ENCODE measurements around the gene GARIN1A.
"Not testable (repeated sequence)": the region's sequence is repeated elsewhere in the genome, so short reads cannot be mapped to it uniquely, and the experiment has no call there.

Gene GARIN1A

DNA sequence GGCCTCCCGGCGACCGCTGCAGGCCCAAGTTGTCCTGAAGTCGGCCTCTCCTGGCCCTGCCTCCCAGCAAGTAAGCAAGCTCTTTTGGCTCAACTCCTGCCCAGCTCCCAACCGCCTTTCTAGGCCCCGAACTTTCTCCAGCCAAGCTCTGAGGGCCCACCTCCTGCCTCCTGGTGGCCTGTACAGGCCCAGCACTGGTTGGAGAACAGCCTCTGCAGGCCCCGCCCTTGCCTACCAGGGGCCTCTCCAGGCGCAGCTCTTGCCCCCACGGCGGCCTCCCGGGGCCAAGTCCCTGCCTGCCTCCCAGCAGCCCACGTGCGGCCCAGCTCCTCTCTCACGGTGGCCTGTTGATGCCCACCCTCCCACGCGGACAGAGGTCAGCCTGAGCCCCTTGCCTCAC is 18.9 kb upstream of the GARIN1A start:
- peaks cover 0 to 11% of the 10 kb centered on the region in 2 donors for H3K36me3 ChIP-seq (replicated peaks in 1 of 2; ENCODE audit: control insufficient read depth in 2 of 2, insufficient read depth in 2 of 2, low read length in 2 of 2)
- H2BK120ac ChIP-seq (ENCODE audit: low read depth, low read length); H2AK5ac ChIP-seq (ENCODE audit: low read depth, low read length); DNase-seq (ENCODE audit: low spot score); H3K4me2 ChIP-seq (ENCODE audit: insufficient read depth, low read length, poor library complexity, severe bottlenecking); H2BK12ac ChIP-seq (ENCODE audit: low read length); H3K18ac ChIP-seq (ENCODE audit: low read length); H3K23ac ChIP-seq (ENCODE audit: low read depth, low read length, poor library complexity); H4K91ac ChIP-seq (ENCODE audit: low read depth, low read length, poor library complexity); H3K79me1 ChIP-seq (ENCODE audit: low read depth, low read length); H3K27me3 ChIP-seq (ENCODE audit: control insufficient read depth in 3 of 3, insufficient read depth in 3 of 3, low read depth in 1 of 3, low read length in 3 of 3); H3K4me1 ChIP-seq (ENCODE audit: control insufficient read depth in 2 of 2, insufficient read depth in 1 of 2, low read depth in 1 of 2, low read length in 2 of 2); H3K4me3 ChIP-seq (ENCODE audit: low read length in 2 of 2); H2BK5ac ChIP-seq (ENCODE audit: low read length); H3K4ac ChIP-seq (ENCODE audit: low read length); H2BK15ac ChIP-seq (ENCODE audit: low read length); H4K8ac ChIP-seq (ENCODE audit: low read depth, low read length); H2AFZ ChIP-seq (ENCODE audit: low read length); H3K14ac ChIP-seq (ENCODE audit: low read length); H3K9me3 ChIP-seq (replicated peaks in 1 of 2; ENCODE audit: control insufficient read depth in 2 of 2, insufficient read depth in 1 of 2, low read depth in 1 of 2, low read length in 2 of 2); H3K9ac ChIP-seq (ENCODE audit: low read depth, low read length, poor library complexity); H3K27ac ChIP-seq (replicated peaks; ENCODE audit: low read length): not testable (repeated sequence)
- WGBS, 2 donors (ENCODE audit: extremely low coverage in 2 of 2, insufficient read length in 2 of 2, insufficient replicate concordance in 1 of 2) = no CpG with 5 or more reads among the region's 16 CpGs

DNA sequence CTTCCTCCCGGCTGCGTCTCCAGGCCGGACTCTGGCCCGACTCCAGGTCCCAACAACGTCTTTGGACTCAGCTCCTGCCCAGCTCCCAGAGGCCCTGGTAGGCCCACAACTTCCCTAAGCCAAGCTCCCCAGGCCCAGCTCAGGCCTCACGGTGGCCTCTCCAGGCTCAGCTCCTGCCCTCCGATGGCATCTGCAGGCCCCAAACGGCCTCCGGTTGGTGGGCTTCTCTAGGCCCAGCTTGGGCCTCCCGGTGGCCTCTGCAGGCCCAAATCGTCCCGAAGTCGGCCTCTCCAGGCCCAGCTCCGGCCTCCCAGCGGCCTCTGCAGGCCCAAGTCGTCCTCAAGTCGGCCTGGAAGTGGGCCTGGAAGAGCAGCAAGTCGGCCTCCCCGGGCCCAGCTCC is 18.0 kb upstream of the GARIN1A start:
- H4K91ac ChIP-seq (ENCODE audit: low read depth, low read length, poor library complexity); H3K9ac ChIP-seq (ENCODE audit: low read depth, low read length, poor library complexity); H2AK5ac ChIP-seq (ENCODE audit: low read depth, low read length); H3K4ac ChIP-seq (ENCODE audit: low read length); H3K27ac ChIP-seq (replicated peaks; ENCODE audit: low read length); H2AFZ ChIP-seq (ENCODE audit: low read length); H2BK5ac ChIP-seq (ENCODE audit: low read length); H2BK120ac ChIP-seq (ENCODE audit: low read depth, low read length); H4K8ac ChIP-seq (ENCODE audit: low read depth, low read length); H3K14ac ChIP-seq (ENCODE audit: low read length); H3K27me3 ChIP-seq (ENCODE audit: control insufficient read depth in 3 of 3, insufficient read depth in 3 of 3, low read depth in 1 of 3, low read length in 3 of 3); H3K9me3 ChIP-seq (replicated peaks in 1 of 2; ENCODE audit: control insufficient read depth in 2 of 2, insufficient read depth in 1 of 2, low read depth in 1 of 2, low read length in 2 of 2); H3K4me3 ChIP-seq (ENCODE audit: low read length in 2 of 2); H3K4me1 ChIP-seq (ENCODE audit: control insufficient read depth in 2 of 2, insufficient read depth in 1 of 2, low read depth in 1 of 2, low read length in 2 of 2); H3K23ac ChIP-seq (ENCODE audit: low read depth, low read length, poor library complexity); H2BK15ac ChIP-seq (ENCODE audit: low read length); H2BK12ac ChIP-seq (ENCODE audit: low read length); H3K18ac ChIP-seq (ENCODE audit: low read length); DNase-seq (ENCODE audit: low spot score); H3K79me1 ChIP-seq (ENCODE audit: low read depth, low read length); H3K4me2 ChIP-seq (ENCODE audit: insufficient read depth, low read length, poor library complexity, severe bottlenecking): not testable (repeated sequence)
- no CpG with 5 or more reads among the region's 19 CpGs for WGBS, 2 donors (ENCODE audit: extremely low coverage in 2 of 2, insufficient read length in 2 of 2, insufficient replicate concordance in 1 of 2)
- peaks cover 0 to 11% of the 10 kb centered on the region in 2 donors for H3K36me3 ChIP-seq (replicated peaks in 1 of 2; ENCODE audit: control insufficient read depth in 2 of 2, insufficient read depth in 2 of 2, low read length in 2 of 2)

DNA sequence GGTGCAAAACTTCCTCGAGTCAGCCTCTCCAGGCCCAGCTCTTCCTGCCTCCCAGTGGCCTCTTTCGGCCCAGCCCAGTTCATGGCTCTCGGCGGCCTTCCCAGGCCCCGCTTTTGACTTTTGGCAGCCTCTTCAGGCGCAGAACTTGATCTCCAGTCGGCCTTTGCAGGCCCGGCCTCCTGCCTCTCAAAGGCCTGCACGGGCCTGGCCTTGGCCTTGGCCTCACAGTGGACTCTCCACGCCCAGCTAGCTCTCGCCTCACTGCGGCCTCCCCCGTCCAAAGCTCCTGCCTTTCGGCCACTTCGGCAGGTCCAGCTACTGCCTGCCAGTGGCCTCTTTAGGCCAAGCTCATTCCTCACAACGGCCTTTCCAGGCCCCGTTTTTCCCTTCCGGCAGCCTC is 17.6 kb upstream of the GARIN1A start:
- H4K91ac ChIP-seq (ENCODE audit: low read depth, low read length, poor library complexity); H3K4me2 ChIP-seq (ENCODE audit: insufficient read depth, low read length, poor library complexity, severe bottlenecking); H3K4ac ChIP-seq (ENCODE audit: low read length); H3K27ac ChIP-seq (replicated peaks; ENCODE audit: low read length); DNase-seq (ENCODE audit: low spot score); H3K18ac ChIP-seq (ENCODE audit: low read length); H2AK5ac ChIP-seq (ENCODE audit: low read depth, low read length); H3K9ac ChIP-seq (ENCODE audit: low read depth, low read length, poor library complexity); H2BK12ac ChIP-seq (ENCODE audit: low read length); H3K79me1 ChIP-seq (ENCODE audit: low read depth, low read length); H3K4me1 ChIP-seq (ENCODE audit: control insufficient read depth in 2 of 2, insufficient read depth in 1 of 2, low read depth in 1 of 2, low read length in 2 of 2); H3K27me3 ChIP-seq (ENCODE audit: control insufficient read depth in 3 of 3, insufficient read depth in 3 of 3, low read depth in 1 of 3, low read length in 3 of 3); H3K9me3 ChIP-seq (replicated peaks in 1 of 2; ENCODE audit: control insufficient read depth in 2 of 2, insufficient read depth in 1 of 2, low read depth in 1 of 2, low read length in 2 of 2); H3K4me3 ChIP-seq (ENCODE audit: low read length in 2 of 2); H2BK120ac ChIP-seq (ENCODE audit: low read depth, low read length); H4K8ac ChIP-seq (ENCODE audit: low read depth, low read length); H3K23ac ChIP-seq (ENCODE audit: low read depth, low read length, poor library complexity); H2AFZ ChIP-seq (ENCODE audit: low read length); H3K14ac ChIP-seq (ENCODE audit: low read length); H2BK15ac ChIP-seq (ENCODE audit: low read length); H2BK5ac ChIP-seq (ENCODE audit: low read length): not testable (repeated sequence)
- WGBS, 2 donors (ENCODE audit: extremely low coverage in 2 of 2, insufficient read length in 2 of 2, insufficient replicate concordance in 1 of 2) = no CpG with 5 or more reads among the region's 18 CpGs
- H3K36me3 ChIP-seq (replicated peaks in 1 of 2; ENCODE audit: control insufficient read depth in 2 of 2, insufficient read depth in 2 of 2, low read length in 2 of 2) = peaks cover 0 to 11% of the 10 kb centered on the region in 2 donors

DNA sequence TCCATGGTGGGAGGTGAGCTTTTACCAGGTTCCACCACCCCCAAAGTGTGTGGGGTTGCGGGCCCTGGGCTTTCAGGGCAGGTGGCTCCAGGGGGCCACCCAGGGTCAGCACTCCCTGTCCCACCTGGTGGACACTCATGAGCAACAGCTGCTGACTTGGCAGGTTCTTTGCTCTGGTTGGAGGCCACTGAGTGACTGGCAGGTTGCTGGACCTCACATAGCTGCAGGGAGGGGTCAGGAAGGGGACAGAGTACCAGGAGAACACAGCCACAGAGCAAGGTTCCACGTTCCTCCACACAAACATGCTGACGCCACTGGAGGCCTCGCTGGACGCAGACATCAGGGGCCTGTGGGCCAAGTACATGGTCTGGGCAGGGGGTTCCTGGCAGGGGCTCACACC is 13.7 kb upstream of the GARIN1A start:
- H2BK12ac ChIP-seq (ENCODE audit: low read length); H3K4me3 ChIP-seq (ENCODE audit: low read length in 2 of 2); H2BK15ac ChIP-seq (ENCODE audit: low read length); H2BK5ac ChIP-seq (ENCODE audit: low read length); H2BK120ac ChIP-seq (ENCODE audit: low read depth, low read length); H2AFZ ChIP-seq (ENCODE audit: low read length); H3K27ac ChIP-seq (replicated peaks; ENCODE audit: low read length); H4K8ac ChIP-seq (ENCODE audit: low read depth, low read length); H3K4me2 ChIP-seq (ENCODE audit: insufficient read depth, low read length, poor library complexity, severe bottlenecking); H3K9ac ChIP-seq (ENCODE audit: low read depth, low read length, poor library complexity); H3K4me1 ChIP-seq (ENCODE audit: control insufficient read depth in 2 of 2, insufficient read depth in 1 of 2, low read depth in 1 of 2, low read length in 2 of 2); H4K91ac ChIP-seq (ENCODE audit: low read depth, low read length, poor library complexity); H3K27me3 ChIP-seq (ENCODE audit: control insufficient read depth in 3 of 3, insufficient read depth in 3 of 3, low read depth in 1 of 3, low read length in 3 of 3); H3K36me3 ChIP-seq (replicated peaks in 1 of 2; ENCODE audit: control insufficient read depth in 2 of 2, insufficient read depth in 2 of 2, low read length in 2 of 2); H3K79me1 ChIP-seq (ENCODE audit: low read depth, low read length); H3K14ac ChIP-seq (ENCODE audit: low read length); H2AK5ac ChIP-seq (ENCODE audit: low read depth, low read length); DNase-seq (ENCODE audit: low spot score); H3K4ac ChIP-seq (ENCODE audit: low read length); H3K23ac ChIP-seq (ENCODE audit: low read depth, low read length, poor library complexity); H3K18ac ChIP-seq (ENCODE audit: low read length): not testable (repeated sequence)
- H3K9me3 ChIP-seq (replicated peaks in 1 of 2; ENCODE audit: control insufficient read depth in 2 of 2, insufficient read depth in 1 of 2, low read depth in 1 of 2, low read length in 2 of 2) = peaks cover 3 to 10% of the 10 kb centered on the region in 2 donors
- WGBS, 2 donors (ENCODE audit: extremely low coverage in 2 of 2, insufficient read length in 2 of 2, insufficient replicate concordance in 1 of 2) = no CpG with 5 or more reads among the region's 5 CpGs

Measured in neuronal stem cell (in vitro differentiated cells).